HS-27A (cell line): ENCODE measurements around the gene FADS2.

Source experiments
- DNase-seq: peaks from one replicate; pipeline ENCODE4 v3.0.0-alpha.2; 2012; ENCODE audit warnings: low read depth, missing footprints

The FADS2 gene

DNA sequence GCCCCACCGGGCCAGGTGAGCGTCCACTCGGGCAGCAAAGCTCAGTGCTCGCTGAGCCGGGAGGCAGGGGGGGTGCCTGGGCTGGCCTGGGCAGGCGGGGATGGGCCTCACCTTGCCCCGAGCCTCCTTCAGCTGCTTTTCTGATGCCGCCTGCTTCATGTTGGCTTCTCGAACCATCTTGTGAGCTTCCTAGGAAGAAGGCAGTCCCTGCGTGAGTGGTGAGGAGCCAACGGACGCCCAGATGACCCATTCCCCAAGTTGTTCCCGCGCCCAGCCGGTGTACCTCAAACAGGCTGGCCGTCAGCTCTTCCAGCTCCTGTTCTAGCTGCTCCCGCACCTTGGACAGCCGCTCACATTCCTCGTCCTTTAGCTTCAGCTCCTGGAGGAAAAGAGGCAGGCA is 79.2 kb downstream of the FADS2 start:
- DNase-seq = no peak

DNA sequence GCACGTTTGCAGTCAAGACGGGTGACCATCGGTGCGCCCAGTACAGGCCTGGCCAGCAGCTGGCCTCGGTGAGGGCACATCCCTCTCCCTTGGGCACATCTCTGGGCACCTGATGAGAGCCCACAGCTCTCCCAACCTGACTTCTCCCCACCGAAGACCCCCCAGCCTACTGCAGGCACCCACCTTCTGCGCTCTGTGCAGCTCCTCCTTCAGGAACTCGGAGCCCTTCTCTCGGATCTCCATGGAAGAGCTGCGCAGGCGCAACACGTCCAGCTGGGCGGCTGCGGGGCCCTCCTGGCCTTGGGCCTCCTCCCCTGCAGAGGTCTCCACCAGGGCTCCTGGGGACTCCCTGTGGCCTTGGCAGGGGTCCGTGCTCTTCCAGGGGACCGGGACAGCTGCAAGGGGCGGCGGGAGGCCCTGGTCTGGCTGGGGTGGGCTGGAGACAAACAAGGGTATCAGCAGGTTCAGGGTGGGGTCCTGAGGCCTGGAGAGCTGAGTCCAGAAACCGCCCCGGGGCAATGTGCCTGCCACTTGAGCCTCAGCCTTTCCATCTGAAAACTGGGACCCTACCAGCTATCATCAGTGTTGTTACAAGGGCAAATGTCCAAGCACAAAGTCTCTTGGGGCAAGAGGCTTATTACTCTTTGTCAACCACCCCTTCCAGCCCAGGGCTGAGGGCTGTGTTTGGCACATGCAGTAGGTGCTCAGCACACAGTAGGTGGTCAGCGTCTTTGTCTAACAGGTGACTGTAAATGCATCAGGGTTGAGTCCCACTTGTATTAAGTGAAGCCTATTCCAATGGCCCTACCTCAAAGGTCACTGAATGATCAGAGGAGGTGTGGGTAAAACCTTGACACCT is 80.0 kb downstream of the FADS2 start:
- DNase-seq = no peak

GRCh38 chr11:61908730-61909316 is 80.7 kb downstream of the FADS2 start:
- no peak for DNase-seq

DNA sequence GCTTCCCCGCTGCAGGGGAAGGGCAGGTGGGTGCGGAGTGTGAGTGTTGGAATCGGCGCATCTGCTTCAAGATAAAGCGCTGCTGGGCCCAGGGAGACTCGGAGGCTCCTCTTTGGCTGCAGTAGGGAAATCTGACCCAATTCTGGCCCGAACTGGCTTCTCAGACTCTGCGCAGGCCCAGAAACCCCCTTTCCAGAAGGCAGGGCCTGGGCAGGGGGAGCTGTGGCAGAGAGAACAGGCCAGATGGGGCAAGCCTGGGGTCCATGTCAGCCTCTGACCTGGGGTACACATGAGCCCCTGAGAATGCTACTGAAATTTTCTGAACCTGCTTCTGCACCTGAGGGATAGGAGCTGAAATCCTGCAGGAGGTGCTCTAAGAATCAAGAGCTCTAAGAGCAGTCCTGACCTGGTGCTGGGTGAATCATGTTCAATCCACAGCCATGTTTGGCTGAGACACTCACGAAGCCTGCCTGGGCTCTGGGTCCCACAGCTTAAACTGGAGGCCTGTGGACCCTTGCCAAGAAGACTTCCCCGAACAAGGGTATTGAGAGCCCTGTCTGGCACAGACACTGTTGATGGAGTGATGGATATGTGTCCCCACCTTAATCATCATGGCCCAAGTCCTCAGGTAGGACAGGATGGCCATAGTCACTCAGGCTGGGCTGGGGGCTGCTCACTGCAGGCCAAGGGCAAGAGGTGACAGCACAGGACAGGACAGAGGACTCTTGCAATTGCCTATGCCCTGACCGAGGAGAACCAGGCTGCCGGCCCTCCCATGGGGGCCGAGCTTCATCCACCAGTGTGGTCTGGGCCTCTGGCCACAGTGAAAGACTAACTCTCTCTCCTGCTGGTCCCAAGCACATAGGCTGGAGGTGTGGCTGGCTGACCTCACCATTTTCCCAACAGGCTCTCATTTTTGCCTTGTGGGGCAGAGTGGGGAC is 82.4 kb downstream of the FADS2 start:
- DNase-seq = no peak

- DNase-seq = no peak
These were observed 83.1 kb downstream of the FADS2 start for GRCh38 chr11:61911128-61911700.

DNA sequence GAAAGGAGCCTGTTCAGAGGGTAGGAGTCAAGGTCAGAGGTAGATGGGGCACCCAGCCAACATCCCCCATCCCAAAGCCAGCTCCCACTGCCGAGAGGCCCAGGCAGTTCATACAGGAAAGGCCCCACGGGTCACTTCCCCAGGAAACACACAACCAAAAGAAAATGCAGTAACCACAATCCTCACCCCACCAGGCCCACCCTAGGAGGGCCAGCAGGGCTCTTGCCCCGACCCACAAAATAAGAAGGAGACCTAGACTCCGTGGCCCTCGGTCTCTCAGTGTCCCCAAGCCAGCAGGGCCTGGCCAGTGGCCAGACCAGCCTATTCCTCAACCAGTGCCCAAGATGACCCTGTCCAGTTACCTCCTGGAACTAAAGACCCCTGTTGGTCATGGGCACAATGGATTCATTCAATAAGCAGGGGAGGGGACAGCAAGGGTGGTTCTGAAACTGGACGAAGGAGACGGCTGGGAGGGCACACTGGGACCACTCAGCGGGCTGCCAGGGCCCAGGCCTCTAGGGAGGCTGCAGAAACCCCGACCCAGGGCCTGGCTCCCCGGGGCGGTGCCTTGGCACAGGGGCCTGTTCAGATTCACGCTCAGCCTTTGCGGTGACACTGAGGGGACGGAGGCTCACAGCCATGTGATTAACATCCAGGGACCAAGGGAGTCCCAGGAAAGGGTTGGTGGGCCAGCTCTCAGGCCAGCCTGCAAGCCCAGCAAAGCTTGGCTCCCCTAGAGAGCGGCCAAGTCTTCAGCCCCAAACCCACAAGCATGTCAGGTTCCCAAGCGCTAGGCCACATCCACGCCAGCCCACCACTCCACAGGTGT is 83.8 kb downstream of the FADS2 start:
- no peak for DNase-seq

GRCh38 chr11:61912530-61912898 is 84.4 kb downstream of the FADS2 start:
- DNase-seq = no peak

GRCh38 chr11:61912991-61913698 is 85.0 kb downstream of the FADS2 start:
- DNase-seq = no peak

DNA sequence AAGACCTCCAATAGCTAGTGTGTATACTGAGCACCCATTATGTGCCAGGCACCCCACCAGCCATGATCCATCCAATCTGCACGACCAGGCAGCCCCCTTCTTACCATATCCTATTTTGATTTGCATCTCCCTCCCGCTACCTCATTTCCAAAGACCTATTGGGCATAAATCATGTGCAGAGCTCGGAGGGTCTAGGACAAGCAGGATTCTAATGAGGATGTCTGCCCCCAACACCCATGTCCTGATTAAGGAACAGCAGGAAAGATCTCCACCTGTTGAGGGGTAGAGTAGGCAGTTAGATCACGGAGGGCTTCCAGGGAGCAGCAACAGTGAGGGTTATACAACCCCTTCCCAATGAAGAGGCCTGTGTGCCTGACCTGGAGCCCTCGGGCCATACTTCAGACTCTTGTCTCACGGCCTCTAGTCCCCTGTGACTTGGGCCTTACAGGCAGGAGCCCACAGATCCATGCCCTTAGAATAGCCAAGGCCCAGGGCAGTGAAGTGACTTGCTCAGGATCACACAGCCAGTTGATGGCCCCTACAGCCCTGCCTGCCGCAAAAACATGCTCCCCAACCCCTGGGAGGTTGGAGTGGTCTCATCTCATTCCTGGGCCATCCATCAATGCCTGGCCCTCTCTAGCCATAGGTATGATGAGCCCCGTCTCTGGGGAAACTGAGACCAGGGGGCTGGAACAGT is 85.7 kb downstream of the FADS2 start:
- DNase-seq = no peak

DNA sequence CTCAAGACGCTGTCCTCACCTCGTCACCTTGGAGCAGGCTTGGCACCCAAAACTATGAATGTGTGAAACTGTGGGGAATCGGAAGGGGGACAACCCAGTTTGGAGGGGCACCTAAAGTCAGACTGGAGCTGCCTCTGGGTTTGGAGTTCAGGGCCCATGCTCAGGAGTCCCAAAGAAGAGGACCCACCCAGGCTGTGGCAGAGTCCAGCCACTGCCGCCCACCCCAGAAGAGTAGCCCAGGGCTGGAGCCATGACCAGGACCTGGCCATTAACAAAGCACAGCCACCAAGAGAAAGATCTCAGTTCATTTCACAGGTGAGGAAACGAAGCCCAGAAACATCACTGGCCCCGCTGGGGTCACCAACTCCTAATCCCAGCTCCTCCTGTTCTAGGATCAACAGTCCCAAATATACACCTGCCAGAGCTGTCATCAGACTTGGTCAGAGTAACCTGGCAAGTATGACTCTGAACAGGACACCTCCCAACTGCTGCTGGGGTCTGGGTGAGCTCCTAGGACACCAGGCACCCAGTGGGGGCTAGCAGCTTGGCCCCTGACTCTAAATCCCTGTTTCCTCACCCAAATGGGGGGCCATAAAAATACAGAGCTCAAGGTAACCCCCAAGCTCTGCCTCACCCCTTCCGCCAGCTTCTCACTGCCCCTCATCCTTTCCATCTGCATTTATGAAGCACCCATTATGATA is 86.5 kb downstream of the FADS2 start:
- no peak for DNase-seq

DNA sequence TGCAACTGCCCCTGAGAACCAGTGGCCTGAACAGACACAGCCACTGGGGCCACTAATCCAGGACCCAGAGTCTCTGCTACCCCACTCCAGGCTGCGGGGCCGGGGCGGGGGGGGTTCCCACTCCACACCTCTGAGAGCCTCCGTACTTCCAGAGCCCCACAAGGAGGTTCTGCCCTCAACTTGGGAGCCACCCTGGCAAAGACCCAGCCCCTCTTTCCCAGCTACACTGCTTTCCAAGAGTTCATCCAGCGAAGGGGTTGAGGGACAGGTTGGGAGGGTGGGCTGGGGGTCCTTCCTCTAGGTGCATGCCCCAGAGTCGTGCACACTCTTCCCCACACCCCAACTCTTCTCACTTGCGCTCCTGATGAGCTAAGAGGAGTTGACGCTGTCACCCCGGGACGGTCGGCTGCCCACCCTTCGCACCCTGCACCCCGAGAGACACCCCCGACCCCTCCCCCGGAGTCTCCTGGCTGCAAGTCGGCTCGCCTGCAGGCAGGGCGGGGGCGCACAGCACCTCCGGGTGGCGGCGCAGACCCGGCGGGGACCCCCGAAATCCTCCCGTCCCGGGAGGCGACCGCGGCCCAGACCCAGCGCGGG is 88.7 kb downstream of the FADS2 start:
- no peak for DNase-seq
